Parathyroid adenoma (tissue), 2 donors: ENCODE data around the gene JAG2.

ENCODE experiments used
- H2AFZ ChIP-seq: fragments of 300-600 bp; sonication (generic); one replicate; pipeline ENCODE4 v1.7.0; 2017; ENCODE audit warnings: antibody characterized with exemption, mild to moderate bottlenecking
- H3K27ac ChIP-seq: fragments of 300-600 bp; sonication (generic); one replicate; pipeline ENCODE4 v1.7.0; 2017
- H3K27me3 ChIP-seq: fragments of 300-600 bp; sonication (generic); one replicate; pipeline ENCODE4 v1.7.0; 2017; ENCODE audit warnings: low read length; ENCODE audit not compliant: control insufficient read depth, insufficient read depth
- H3K36me3 ChIP-seq: fragments of 300-600 bp; sonication (generic); one replicate; pipeline ENCODE4 v1.7.0; 2017; ENCODE audit warnings: low read length; ENCODE audit not compliant: control insufficient read depth, insufficient read depth
- H3K4me1 ChIP-seq: fragments of 300-600 bp; sonication (generic); one replicate; pipeline ENCODE4 v1.7.0; 2017; ENCODE audit warnings: control low read depth
- H3K4me2 ChIP-seq: fragments of 300-600 bp; sonication (generic); one replicate; pipeline ENCODE4 v1.7.0; 2017; ENCODE audit warnings: low read length
- H3K4me3 ChIP-seq: fragments of 300-600 bp; sonication (generic); one replicate; pipeline ENCODE4 v1.7.0; 2017; ENCODE audit warnings: low read depth, low read length
- H3K79me2 ChIP-seq: fragments of 300-600 bp; sonication (generic); one replicate; pipeline ENCODE4 v1.7.0; 2017; ENCODE audit warnings: control low read depth
- H3K9ac ChIP-seq: fragments of 300-600 bp; sonication (generic); one replicate; pipeline ENCODE4 v1.7.0; 2017; ENCODE audit warnings: mild to moderate bottlenecking
- H3K9me3 ChIP-seq: fragments of 300-600 bp; sonication (generic); one replicate; pipeline ENCODE4 v1.7.0; 2017; ENCODE audit warnings: low read length; ENCODE audit not compliant: control insufficient read depth
- CTCF ChIP-seq: fragments of 300-600 bp; sonication (generic); IDR thresholded peaks from one replicate; pipeline ENCODE4 v1.7.0; 2017; ENCODE audit warnings: antibody characterized with exemption, mild to moderate bottlenecking
- donor health status: primary hyperparathyroidism.

The JAG2 gene

GRCh38 chr14:105105158-105105557 lies 63.4 kb downstream of the JAG2 start:
- H3K9ac ChIP-seq, result no peak overlapping the region
- H3K4me2 ChIP-seq, result no peak overlapping the region
- H3K79me2 ChIP-seq, result no peaks in the 10 kb centered on the region
- no peaks in the 10 kb centered on the region for H3K9me3 ChIP-seq
- H3K36me3 ChIP-seq, result no peaks in the 10 kb centered on the region
- H3K27me3 ChIP-seq, result no peaks in the 10 kb centered on the region
- no peak overlapping the region for H3K4me3 ChIP-seq
- TF ChIP-seq CTCF, result no peak
- no peak overlapping the region for H3K27ac ChIP-seq
- no peak overlapping the region for H2AFZ ChIP-seq
- no peaks in the 10 kb centered on the region for H3K4me1 ChIP-seq

GRCh38 chr14:105102893-105103292 lies 65.7 kb downstream of the JAG2 start:
- Histone ChIP-seq H3K27ac (no peak overlapping the region), H3K4me3 (no peak overlapping the region), H3K79me2 (no peaks in the 10 kb centered on the region), H3K9ac (no peak overlapping the region), H3K4me1 (no peaks in the 10 kb centered on the region), H3K36me3 (no peaks in the 10 kb centered on the region), H2AFZ (no peak overlapping the region), H3K4me2 (no peak overlapping the region), H3K27me3 (no peaks in the 10 kb centered on the region), H3K9me3 (no peaks in the 10 kb centered on the region)
- no peak for TF ChIP-seq CTCF

GRCh38 chr14:105102361-105102870 lies 66.2 kb downstream of the JAG2 start:
- Histone ChIP-seq H2AFZ (no peak overlapping the region), H3K9ac (no peak overlapping the region), H3K4me1 (no peaks in the 10 kb centered on the region), H3K27me3 (no peaks in the 10 kb centered on the region), H3K4me3 (no peak overlapping the region), H3K9me3 (no peaks in the 10 kb centered on the region), H3K36me3 (no peaks in the 10 kb centered on the region), H3K79me2 (no peaks in the 10 kb centered on the region), H3K27ac (no peak overlapping the region), H3K4me2 (no peak overlapping the region)
- no peak for TF ChIP-seq CTCF

- no peak overlapping the region for H3K4me2 ChIP-seq
- H3K27me3 ChIP-seq, result no peaks in the 10 kb centered on the region
- no peak overlapping the region for H3K9ac ChIP-seq
- no peaks in the 10 kb centered on the region for H3K36me3 ChIP-seq
- no peaks in the 10 kb centered on the region for H3K79me2 ChIP-seq
- no peak overlapping the region for H3K4me3 ChIP-seq
- no peaks in the 10 kb centered on the region for H3K9me3 ChIP-seq
- no peak overlapping the region for H3K27ac ChIP-seq
- no peak overlapping the region for H2AFZ ChIP-seq
- no peaks in the 10 kb centered on the region for H3K4me1 ChIP-seq
- TF ChIP-seq CTCF, result no peak
These were observed 67.7 kb downstream of the JAG2 start for GRCh38 chr14:105100910-105101309.

GRCh38 chr14:105099778-105100177 lies 68.8 kb downstream of the JAG2 start:
- no peak overlapping the region for H3K4me2 ChIP-seq
- no peaks in the 10 kb centered on the region for H3K36me3 ChIP-seq
- H3K4me3 ChIP-seq, result no peak overlapping the region
- H3K4me1 ChIP-seq, result no peaks in the 10 kb centered on the region
- H3K79me2 ChIP-seq, result no peaks in the 10 kb centered on the region
- no peaks in the 10 kb centered on the region for H3K9me3 ChIP-seq
- no peak for TF ChIP-seq CTCF
- H2AFZ ChIP-seq, result no peak overlapping the region
- no peaks in the 10 kb centered on the region for H3K27me3 ChIP-seq
- H3K9ac ChIP-seq, result no peak overlapping the region
- no peak overlapping the region for H3K27ac ChIP-seq
